A549 (cell line): Measurements from ENCODE around the gene XPO6. TPM values are rescaled to one million over a fixed set of nuclear protein-coding genes. Genes with fewer than 3 reads are reported as not detected.

Source experiments
- ATAC-seq, 2 experiments: fragments of 200-7000 bp in 1 of 2; fragments of >200 bp in 1 of 2; cut with Nextera tagmentation in 1 of 2; cut with Tn5 transposase in 1 of 2; 3 replicates each; pipeline versions ENCODE4 v1.8.0 to v1.9.1; 2018 to 2020; ENCODE audit warnings: mild to moderate bottlenecking in 1 of 2, moderate library complexity in 1 of 2
- CTCF ChIA-PET: fragments of 300-600 bp; sonication (Branson Sonifier 250); formaldehyde crosslinking; extraction: SDS; loops from one replicate; lab custom pipeline; 2021; ENCODE audit warnings: antibody characterized with exemption, inconsistent platforms; lab: Yijun Ruan, JAX
- POLR2A ChIA-PET: fragments of 350-600 bp; formaldehyde crosslinking; extraction: SDS; loops from one replicate; lab custom pipeline; 2021; ENCODE audit warnings: antibody characterized with exemption, inconsistent platforms; lab: Yijun Ruan, JAX
- DNase-seq, 2 experiments: peaks; one replicate each; pipeline versions ENCODE4 v3.0.0 to v3.0.0-alpha.2; 2011 to 2016; ENCODE audit warnings: low read depth in 1 of 2, low spot score in 1 of 2
- FAIRE-seq: peaks from 2 replicates; lab custom pipeline; 2011; peaks lifted over from hg19 to GRCh38; lab: Jason Lieb, UNC
- H3K27ac ChIP-seq, 2 experiments: fragments of >200 bp; sonication (Bioruptor Twin); formaldehyde crosslinking; 3 replicates each; pipeline ENCODE4 v1.5.1; 2016 to 2017
- H3K4me1 ChIP-seq: fragments of >200 bp; sonication (Bioruptor Twin); formaldehyde crosslinking; 3 replicates; pipeline ENCODE4 v1.6.1; 2016
- H3K4me2 ChIP-seq: fragments of >200 bp; sonication (Bioruptor Twin); formaldehyde crosslinking; 3 replicates; pipeline ENCODE4 v1.6.1; 2016
- H3K4me3 ChIP-seq: fragments of >200 bp; sonication (Bioruptor Twin); formaldehyde crosslinking; 3 replicates; pipeline ENCODE4 v1.5.1; 2016
- H3K9me3 ChIP-seq: fragments of >200 bp; sonication (Bioruptor Twin); formaldehyde crosslinking; 3 replicates; pipeline ENCODE4 v1.6.1; 2016
- BCL3 ChIP-seq: fragments of >200 bp; sonication (Bioruptor Twin); formaldehyde crosslinking; IDR thresholded peaks from 3 replicates; pipeline ENCODE4 v1.6.1; 2016
- CEBPB ChIP-seq, 2 experiments: fragments of >200 bp in 1 of 2; sonication (Bioruptor Twin) in 1 of 2; formaldehyde crosslinking in 1 of 2; IDR thresholded peaks; 2 replicates each; pipeline ENCODE4 v1.6.1; 2012 to 2016
- CHD4 ChIP-seq: fragments of 200-600 bp; sonication (generic); IDR thresholded peaks from 2 replicates; pipeline ENCODE4 v1.6.1; 2016; ENCODE audit warnings: antibody characterized with exemption, mild to moderate bottlenecking, borderline replicate concordance
- EHF ChIP-seq: fragments of 250-450 bp; sonication (Bioruptor Pico); IDR thresholded peaks from 2 replicates; pipeline ENCODE4 v1.5.0; 2020; ENCODE audit warnings: mild to moderate bottlenecking
- EP300 ChIP-seq, 2 experiments: fragments of >200 bp; sonication (Bioruptor Twin); formaldehyde crosslinking; IDR thresholded peaks; 2 replicates in 1 of 2; 3 replicates in 1 of 2; pipeline ENCODE4 v1.6.1; 2016 to 2017
- FOSB ChIP-seq: fragments of 250-450 bp; sonication (Bioruptor Pico); IDR thresholded peaks from 2 replicates; pipeline ENCODE4 v1.5.0; 2020; ENCODE audit warnings: mild to moderate bottlenecking, moderate library complexity
- FOSL2 ChIP-seq, 2 experiments: fragments of 450-650 bp in 1 of 2; fragments of >200 bp in 1 of 2; sonication (Bioruptor Twin) in 1 of 2; formaldehyde crosslinking; IDR thresholded peaks; 2 replicates each; pipeline versions ENCODE4 v1.5.0 to v1.6.1; 2016 to 2020; ENCODE audit warnings: mild to moderate bottlenecking in 1 of 2, moderate library complexity in 1 of 2
- GATA3 ChIP-seq: IDR thresholded peaks from 2 replicates; pipeline ENCODE4 v1.6.1; 2012; ENCODE audit warnings: borderline replicate concordance
- HEYL ChIP-seq: fragments of 250-450 bp; sonication (Bioruptor Pico); IDR thresholded peaks from 2 replicates; pipeline ENCODE4 v1.8.0; 2021; ENCODE audit warnings: mild to moderate bottlenecking, moderate library complexity
- HOXB13 ChIP-seq: fragments of 250-450 bp; sonication (Bioruptor Pico); IDR thresholded peaks from 2 replicates; pipeline ENCODE4 v1.5.0; 2020; ENCODE audit warnings: low read depth, mild to moderate bottlenecking, moderate library complexity
- KDM5A ChIP-seq: fragments of 200-600 bp; sonication (generic); IDR thresholded peaks from 2 replicates; pipeline ENCODE4 v1.6.1; 2016; ENCODE audit warnings: antibody characterized with exemption, mild to moderate bottlenecking
- MYC ChIP-seq: IDR thresholded peaks from 2 replicates; pipeline ENCODE4 v1.6.1; 2012; ENCODE audit warnings: mild to moderate bottlenecking, inconsistent platforms, low read length, improper control_type of control experiment, borderline replicate concordance
- NR3C1 ChIP-seq: fragments of >200 bp; sonication (Bioruptor Twin); formaldehyde crosslinking; IDR thresholded peaks from 3 replicates; pipeline ENCODE4 v1.6.1; 2017
- PHF8 ChIP-seq: fragments of 200-600 bp; sonication (generic); IDR thresholded peaks from 2 replicates; pipeline ENCODE4 v1.6.1; 2016; ENCODE audit warnings: low read depth, mild to moderate bottlenecking, antibody characterized with exemption, moderate library complexity, borderline replicate concordance
- RARB ChIP-seq: fragments of 250-450 bp; sonication (Bioruptor Pico); IDR thresholded peaks from 2 replicates; pipeline ENCODE4 v1.8.0; 2021; ENCODE audit warnings: mild to moderate bottlenecking, moderate library complexity
- RCOR1 ChIP-seq: fragments of 150-350 bp; IDR thresholded peaks from 2 replicates; pipeline ENCODE4 v1.6.1; 2014; ENCODE audit warnings: antibody characterized with exemption, low read length, low read depth
- RFX5 ChIP-seq: fragments of 450-650 bp; IDR thresholded peaks from 2 replicates; pipeline ENCODE4 v1.7.1; 2014; ENCODE audit warnings: antibody characterized with exemption, mild to moderate bottlenecking, moderate library complexity
- SMC3 ChIP-seq: fragments of >200 bp; sonication (Bioruptor Twin); formaldehyde crosslinking; IDR thresholded peaks from 3 replicates; pipeline ENCODE4 v1.6.1; 2018; ENCODE audit warnings: inconsistent platforms
- TFCP2L1 ChIP-seq: fragments of 250-450 bp; sonication (Bioruptor Pico); IDR thresholded peaks from 2 replicates; pipeline ENCODE4 v1.5.0; 2021; ENCODE audit warnings: mild to moderate bottlenecking
- ZC3H11A ChIP-seq: fragments of 450-650 bp; IDR thresholded peaks from 2 replicates; pipeline ENCODE4 v1.6.1; 2014; ENCODE audit warnings: antibody characterized with exemption, mild to moderate bottlenecking
- ZNF302 ChIP-seq: fragments of 250-450 bp; sonication (Bioruptor Pico); IDR thresholded peaks from 2 replicates; pipeline ENCODE4 v1.9.0; 2021; ENCODE audit warnings: inconsistent platforms, mild to moderate bottlenecking, moderate library complexity
- WGBS: methylation state at CpG from one replicate; pipeline ENCODE4 v1.1.6; 2017; ENCODE audit errors: missing lambda C conversion rate; 5-methylcytosine and 5-hydroxymethylcytosine counted together
- polyA plus RNA-seq, 4 experiments: library from polyadenylated mRNA; depleted of rRNA in 3 of 4; stranded (reverse); fragments of >200 nt; fragmentation: RNase III in 1 of 4; extraction: RNeasy Plus Mini Kit Qiagen cat#74134 plus additional on column Dnase treatment in 1 of 4; gene quantifications; 2 replicates in 3 of 4; 3 replicates in 1 of 4; pipeline ENCODE4 v1.2.3, GENCODE V29; 2011 to 2017
- TF ChIP-seq, protein P1 (sequence below): fragments of >200 bp; sonication (Bioruptor Twin); formaldehyde crosslinking; IDR thresholded peaks from 2 replicates; pipeline ENCODE4 v1.6.1; 2016
- TF ChIP-seq, protein P2 (sequence below): fragments of 250-450 bp; sonication (Bioruptor Pico); IDR thresholded peaks from 2 replicates; pipeline ENCODE4 v1.5.0; 2021; ENCODE audit warnings: mild to moderate bottlenecking, moderate library complexity, borderline replicate concordance
- TF ChIP-seq, protein P3 (sequence below): fragments of 250-450 bp; sonication (Bioruptor Pico); IDR thresholded peaks from 2 replicates; pipeline ENCODE4 v1.5.0; 2020; ENCODE audit warnings: low read depth, mild to moderate bottlenecking, moderate library complexity

XPO6 gene
- polyA plus RNA-seq, 2 of the 4 experiments (the other 2 are of a cell fraction): 63.0 to 108 TPM

DNA sequence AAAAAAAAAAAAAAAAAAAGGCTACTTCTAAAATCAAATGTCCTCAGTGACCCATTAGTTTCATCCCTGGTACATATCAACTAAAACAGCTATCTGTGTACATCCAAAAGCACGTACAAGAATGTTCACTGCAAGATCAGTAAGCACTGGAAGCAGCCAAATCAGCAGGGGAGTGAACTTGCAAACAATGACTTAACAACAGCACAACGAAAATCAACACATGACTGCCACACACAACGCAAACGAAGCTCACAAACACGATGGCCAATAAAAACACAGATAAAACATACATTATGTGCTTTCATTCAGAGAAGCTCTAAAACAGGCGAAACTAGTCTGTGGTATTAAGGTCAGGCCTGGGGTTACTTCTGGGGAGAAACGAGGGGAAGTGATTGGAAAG is 60.6 kb downstream of the XPO6 start:
- WGBS: 90% methylated on average over 7 of the region's 7 CpGs
- no peaks in the 10 kb centered on the region for H3K4me1 ChIP-seq
- ChIA-PET POLR2A (interaction anchor here (0.6 kb wide), 2 partner anchors 338 to 611 kb away, joined by 3 to 4 read pairs; no protein-coding TSS in a partner anchor), CTCF (interaction anchor here (0.9 to 1.2 kb wide), 3 partner anchors 11 to 48 kb away, joined by 3 to 5 read pairs (median 3); no protein-coding TSS in a partner anchor)
- no peak for FAIRE-seq
- TF ChIP-seq, protein P1, sequence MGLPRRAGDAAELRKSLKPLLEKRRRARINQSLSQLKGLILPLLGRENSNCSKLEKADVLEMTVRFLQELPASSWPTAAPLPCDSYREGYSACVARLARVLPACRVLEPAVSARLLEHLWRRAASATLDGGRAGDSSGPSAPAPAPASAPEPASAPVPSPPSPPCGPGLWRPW: no peak
- TF ChIP-seq EP300 (IDR thresholded peaks at IDR 0.05) (no peak), CHD4 (no peak), MYC (no peak), HEYL (no peak)
- TF ChIP-seq, protein P2, sequence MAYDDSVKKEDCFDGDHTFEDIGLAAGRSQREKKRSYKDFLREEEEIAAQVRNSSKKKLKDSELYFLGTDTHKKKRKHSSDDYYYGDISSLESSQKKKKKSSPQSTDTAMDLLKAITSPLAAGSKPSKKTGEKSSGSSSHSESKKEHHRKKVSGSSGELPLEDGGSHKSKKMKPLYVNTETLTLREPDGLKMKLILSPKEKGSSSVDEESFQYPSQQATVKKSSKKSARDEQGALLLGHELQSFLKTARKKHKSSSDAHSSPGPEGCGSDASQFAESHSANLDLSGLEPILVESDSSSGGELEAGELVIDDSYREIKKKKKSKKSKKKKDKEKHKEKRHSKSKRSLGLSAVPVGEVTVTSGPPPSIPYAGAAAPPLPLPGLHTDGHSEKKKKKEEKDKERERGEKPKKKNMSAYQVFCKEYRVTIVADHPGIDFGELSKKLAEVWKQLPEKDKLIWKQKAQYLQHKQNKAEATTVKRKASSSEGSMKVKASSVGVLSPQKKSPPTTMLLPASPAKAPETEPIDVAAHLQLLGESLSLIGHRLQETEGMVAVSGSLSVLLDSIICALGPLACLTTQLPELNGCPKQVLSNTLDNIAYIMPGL: no peak
- H3K9me3 ChIP-seq: no peaks in the 10 kb centered on the region
- DNase-seq: no peak
- ATAC-seq: no peak
- H3K27ac ChIP-seq: no peak overlapping the region
- no peak overlapping the region for H3K4me2 ChIP-seq
- no peak overlapping the region for H3K4me3 ChIP-seq

- 92% methylated on average over 12 of the region's 12 CpGs for WGBS
- CTCF ChIA-PET: no interaction called here
- POLR2A ChIA-PET: no interaction called here
- Histone ChIP-seq H3K27ac (no peak overlapping the region), H3K4me1 (no peaks in the 10 kb centered on the region; the same call in 2 of the 3 replicates), H3K4me2 (no peak overlapping the region), H3K9me3 (no peaks in the 10 kb centered on the region), H3K4me3 (no peak overlapping the region)
- no peak for DNase-seq
- no peak for FAIRE-seq
- no peak for ATAC-seq
- peak in 1 of 2 experiments; percentile 25; a peak in 1 of 4 replicates for TF ChIP-seq CEBPB (IDR thresholded peaks at IDR 0.05)
- no peak for TF ChIP-seq BCL3
- TF ChIP-seq, all 56 proteins: peak for 1
Observed at GRCh38 chr16:28149011-28149888, 62.5 kb downstream of the XPO6 start.

DNA sequence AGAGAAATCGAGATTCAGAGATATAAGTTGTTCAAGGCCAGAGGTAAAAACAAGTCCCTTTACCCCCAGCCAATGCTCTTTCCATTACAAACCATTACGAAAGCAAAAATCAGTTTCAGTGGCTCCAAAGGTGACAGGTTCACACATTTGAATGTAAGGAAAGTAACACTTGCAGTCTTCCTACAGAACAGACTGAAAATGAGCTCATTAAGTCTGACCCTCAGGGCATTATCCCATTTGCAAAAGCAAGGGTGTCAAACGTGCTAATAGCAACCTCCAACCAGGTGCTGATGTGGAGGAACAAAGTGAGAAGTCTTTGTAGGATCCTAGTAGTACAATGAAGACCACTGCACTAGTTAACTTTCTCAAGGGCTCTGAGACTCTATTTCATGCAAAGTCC is 65.2 kb downstream of the XPO6 start:
- 84% methylated on average over 3 of the region's 3 CpGs for WGBS
- FAIRE-seq (no peak), DNase-seq (no peak), ATAC-seq (no peak)
- TF ChIP-seq GATA3 (no peak), ZC3H11A (no peak), NR3C1 (no peak), KDM5A (no peak), SMC3 (no peak), RARB (CRISPR knock-in tag) (no peak), HOXB13 (CRISPR knock-in tag) (no peak), RFX5 (no peak), FOSL2 (IDR thresholded peaks at IDR 0.05) (no peak), FOSL2 (CRISPR knock-in tag; IDR thresholded peaks at IDR 0.05) (no peak), EHF (CRISPR knock-in tag) (no peak), CHD4 (no peak), FOSB (CRISPR knock-in tag) (no peak), MYC (no peak), RCOR1 (no peak), CEBPB (IDR thresholded peaks at IDR 0.05) (no peak), TFCP2L1 (no peak), ZNF302 (CRISPR knock-in tag) (no peak), PHF8 (no peak)
- TF ChIP-seq, protein P3, sequence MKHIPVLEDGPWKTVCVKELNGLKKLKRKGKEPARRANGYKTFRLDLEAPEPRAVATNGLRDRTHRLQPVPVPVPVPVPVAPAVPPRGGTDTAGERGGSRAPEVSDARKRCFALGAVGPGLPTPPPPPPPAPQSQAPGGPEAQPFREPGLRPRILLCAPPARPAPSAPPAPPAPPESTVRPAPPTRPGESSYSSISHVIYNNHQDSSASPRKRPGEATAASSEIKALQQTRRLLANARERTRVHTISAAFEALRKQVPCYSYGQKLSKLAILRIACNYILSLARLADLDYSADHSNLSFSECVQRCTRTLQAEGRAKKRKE (CRISPR knock-in tag): no peak
- CTCF ChIA-PET: interaction anchor here (1.5 kb wide), 1 partner anchor 97 kb away, joined by 3 read pairs; no protein-coding TSS in a partner anchor
- H3K9me3 ChIP-seq: no peaks in the 10 kb centered on the region
- no peak overlapping the region for H3K4me3 ChIP-seq
- POLR2A ChIA-PET: no interaction called here
- H3K27ac ChIP-seq: no peak overlapping the region
- H3K4me2 ChIP-seq: no peak overlapping the region
- H3K4me1 ChIP-seq: no peaks in the 10 kb centered on the region; the same call in 2 of the 3 replicates
